ENCODE results near the gene PPP2R2C.

DNA sequence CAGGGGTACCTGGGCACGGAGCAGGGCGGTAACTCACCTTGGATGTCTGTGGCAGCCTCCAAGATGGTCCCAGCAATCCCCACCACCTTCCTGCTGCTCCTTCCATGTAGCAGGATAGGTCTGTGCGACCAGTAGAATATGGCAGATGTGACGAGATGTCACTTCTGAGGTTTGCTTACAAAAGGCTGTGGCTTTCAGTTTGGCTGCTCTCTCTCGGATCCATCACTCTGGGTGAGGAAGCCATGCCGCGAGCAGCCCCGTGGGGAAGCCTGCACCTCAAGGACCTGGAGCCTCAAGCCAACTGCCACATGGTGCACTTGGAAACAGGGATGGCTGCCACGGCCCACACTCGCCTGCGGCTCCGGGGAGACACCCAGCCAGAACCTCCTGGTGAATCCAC is 165.2 kb downstream of the PPP2R2C start:
- TF ChIP-seq, protein P1, sequence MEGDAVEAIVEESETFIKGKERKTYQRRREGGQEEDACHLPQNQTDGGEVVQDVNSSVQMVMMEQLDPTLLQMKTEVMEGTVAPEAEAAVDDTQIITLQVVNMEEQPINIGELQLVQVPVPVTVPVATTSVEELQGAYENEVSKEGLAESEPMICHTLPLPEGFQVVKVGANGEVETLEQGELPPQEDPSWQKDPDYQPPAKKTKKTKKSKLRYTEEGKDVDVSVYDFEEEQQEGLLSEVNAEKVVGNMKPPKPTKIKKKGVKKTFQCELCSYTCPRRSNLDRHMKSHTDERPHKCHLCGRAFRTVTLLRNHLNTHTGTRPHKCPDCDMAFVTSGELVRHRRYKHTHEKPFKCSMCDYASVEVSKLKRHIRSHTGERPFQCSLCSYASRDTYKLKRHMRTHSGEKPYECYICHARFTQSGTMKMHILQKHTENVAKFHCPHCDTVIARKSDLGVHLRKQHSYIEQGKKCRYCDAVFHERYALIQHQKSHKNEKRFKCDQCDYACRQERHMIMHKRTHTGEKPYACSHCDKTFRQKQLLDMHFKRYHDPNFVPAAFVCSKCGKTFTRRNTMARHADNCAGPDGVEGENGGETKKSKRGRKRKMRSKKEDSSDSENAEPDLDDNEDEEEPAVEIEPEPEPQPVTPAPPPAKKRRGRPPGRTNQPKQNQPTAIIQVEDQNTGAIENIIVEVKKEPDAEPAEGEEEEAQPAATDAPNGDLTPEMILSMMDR (IDR thresholded peaks at IDR 0.05): no peak
- TF ChIP-seq POLR2AphosphoS5 (IDR thresholded peaks at IDR 0.05; ENCODE audit: low read depth, low read length) (no peak), SIN3A (IDR thresholded peaks at IDR 0.05; ENCODE audit: borderline replicate concordance, insufficient read depth, low read depth, low read length) (no peak)
- TF ChIP-seq, protein P2, sequence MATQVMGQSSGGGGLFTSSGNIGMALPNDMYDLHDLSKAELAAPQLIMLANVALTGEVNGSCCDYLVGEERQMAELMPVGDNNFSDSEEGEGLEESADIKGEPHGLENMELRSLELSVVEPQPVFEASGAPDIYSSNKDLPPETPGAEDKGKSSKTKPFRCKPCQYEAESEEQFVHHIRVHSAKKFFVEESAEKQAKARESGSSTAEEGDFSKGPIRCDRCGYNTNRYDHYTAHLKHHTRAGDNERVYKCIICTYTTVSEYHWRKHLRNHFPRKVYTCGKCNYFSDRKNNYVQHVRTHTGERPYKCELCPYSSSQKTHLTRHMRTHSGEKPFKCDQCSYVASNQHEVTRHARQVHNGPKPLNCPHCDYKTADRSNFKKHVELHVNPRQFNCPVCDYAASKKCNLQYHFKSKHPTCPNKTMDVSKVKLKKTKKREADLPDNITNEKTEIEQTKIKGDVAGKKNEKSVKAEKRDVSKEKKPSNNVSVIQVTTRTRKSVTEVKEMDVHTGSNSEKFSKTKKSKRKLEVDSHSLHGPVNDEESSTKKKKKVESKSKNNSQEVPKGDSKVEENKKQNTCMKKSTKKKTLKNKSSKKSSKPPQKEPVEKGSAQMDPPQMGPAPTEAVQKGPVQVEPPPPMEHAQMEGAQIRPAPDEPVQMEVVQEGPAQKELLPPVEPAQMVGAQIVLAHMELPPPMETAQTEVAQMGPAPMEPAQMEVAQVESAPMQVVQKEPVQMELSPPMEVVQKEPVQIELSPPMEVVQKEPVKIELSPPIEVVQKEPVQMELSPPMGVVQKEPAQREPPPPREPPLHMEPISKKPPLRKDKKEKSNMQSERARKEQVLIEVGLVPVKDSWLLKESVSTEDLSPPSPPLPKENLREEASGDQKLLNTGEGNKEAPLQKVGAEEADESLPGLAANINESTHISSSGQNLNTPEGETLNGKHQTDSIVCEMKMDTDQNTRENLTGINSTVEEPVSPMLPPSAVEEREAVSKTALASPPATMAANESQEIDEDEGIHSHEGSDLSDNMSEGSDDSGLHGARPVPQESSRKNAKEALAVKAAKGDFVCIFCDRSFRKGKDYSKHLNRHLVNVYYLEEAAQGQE (IDR thresholded peaks at IDR 0.05; ENCODE audit: insufficient read depth in 1 of 2, low read depth in 2 of 2, low read length in 1 of 2): no peak
